HG03439 (cell line): ENCODE measurements around the gene KIF1B.
"Not testable (repeated sequence)": the region's sequence is repeated elsewhere in the genome, so short reads cannot be mapped to it uniquely, and the experiment has no call there.

Experiments
- ATAC-seq: cut with Tn5 transposase; IDR thresholded peaks from one replicate; pipeline ENCODE4 v1.9.1; 2021; ENCODE audit warnings: mild to moderate bottlenecking, moderate library complexity; ENCODE audit not compliant: unreplicated experiment

The KIF1B gene

GRCh38 chr1:10193288-10193687 lies 17.1 kb upstream of the KIF1B start:
- no peak for ATAC-seq

- no peak for ATAC-seq
Measured at GRCh38 chr1:10195570-10195969, 14.8 kb upstream of the KIF1B start.

GRCh38 chr1:10196976-10197375 lies 13.4 kb upstream of the KIF1B start:
- no peak for ATAC-seq

- no peak for ATAC-seq
Measured at GRCh38 chr1:10200620-10201019, 9.8 kb upstream of the KIF1B start.

GRCh38 chr1:10204003-10204642 lies 6.2 kb upstream of the KIF1B start:
- ATAC-seq: no peak

GRCh38 chr1:10205206-10205605 lies 5.2 kb upstream of the KIF1B start:
- not testable (repeated sequence) for ATAC-seq

GRCh38 chr1:10207810-10208209 lies 2.6 kb upstream of the KIF1B start:
- ATAC-seq: no peak

- ATAC-seq: no peak
Measured at GRCh38 chr1:10208537-10208936, 1.8 kb upstream of the KIF1B start.

- ATAC-seq: no peak
Measured at GRCh38 chr1:10209590-10209904, 823 bp upstream of the KIF1B start.

GRCh38 chr1:10210841-10211804 lies 753 bp downstream of the KIF1B start:
- peak; percentile 21 for ATAC-seq

GRCh38 chr1:10211805-10212410 lies 1.5 kb downstream of the KIF1B start:
- no peak for ATAC-seq

GRCh38 chr1:10212476-10212875 lies 2.1 kb downstream of the KIF1B start:
- no peak for ATAC-seq

GRCh38 chr1:10213186-10213705 lies 2.9 kb downstream of the KIF1B start:
- ATAC-seq: no peak

GRCh38 chr1:10216090-10216749 lies 5.8 kb downstream of the KIF1B start:
- no peak for ATAC-seq

- ATAC-seq: no peak
Measured at GRCh38 chr1:10217748-10218441, 7.5 kb downstream of the KIF1B start.

GRCh38 chr1:10220200-10220599 lies 9.8 kb downstream of the KIF1B start:
- ATAC-seq: no peak

GRCh38 chr1:10220657-10221056 lies 10.3 kb downstream of the KIF1B start:
- not testable (repeated sequence) for ATAC-seq

GRCh38 chr1:10225573-10225972 lies 15.2 kb downstream of the KIF1B start:
- ATAC-seq: no peak

GRCh38 chr1:10228528-10228927 lies 18.2 kb downstream of the KIF1B start:
- no peak for ATAC-seq

- ATAC-seq: no peak
Measured at GRCh38 chr1:10229903-10230302, 19.5 kb downstream of the KIF1B start.

- no peak for ATAC-seq
Measured at GRCh38 chr1:10232163-10232562, 21.8 kb downstream of the KIF1B start.
